Sciatic nerve (tissue), 2 donors: ENCODE data around the gene UTP3. TPM values are rescaled to one million over a fixed set of nuclear protein-coding genes. Genes with fewer than 3 reads are reported as not detected.

Experiments
- ATAC-seq: fragments of 200-7000 bp; cut with Tn5 transposase; one replicate; pipeline ENCODE4 v1.9.1; 2020; ENCODE audit warnings: mild to moderate bottlenecking, moderate library complexity
- DNase-seq: peaks from one replicate; pipeline ENCODE4 v3.0.0-alpha.2; 2020; ENCODE audit warnings: low spot score
- intact Hi-C: fragments of 100-400 bp; cut with DNase I; formaldehyde crosslinking; loops from one replicate; pipeline ENCODE4 v1.14.2; 2022
- total RNA-seq: library from RNA; stranded (reverse); fragmentation: NEBNext Ultra II Directional; extraction: Animal tissue kit (Norgen Biotek cat#: 25700); gene quantifications from one replicate; pipeline ENCODE4 v1.2.1, GENCODE V29; 2021
- donor health status: DM: no; HTN: no; CAD: no.
- donor health status: DM: no; HTN: no; CAD: no.

The UTP3 gene
- total RNA-seq, 1 donor from 2014 or later = 21.5 TPM

DNA sequence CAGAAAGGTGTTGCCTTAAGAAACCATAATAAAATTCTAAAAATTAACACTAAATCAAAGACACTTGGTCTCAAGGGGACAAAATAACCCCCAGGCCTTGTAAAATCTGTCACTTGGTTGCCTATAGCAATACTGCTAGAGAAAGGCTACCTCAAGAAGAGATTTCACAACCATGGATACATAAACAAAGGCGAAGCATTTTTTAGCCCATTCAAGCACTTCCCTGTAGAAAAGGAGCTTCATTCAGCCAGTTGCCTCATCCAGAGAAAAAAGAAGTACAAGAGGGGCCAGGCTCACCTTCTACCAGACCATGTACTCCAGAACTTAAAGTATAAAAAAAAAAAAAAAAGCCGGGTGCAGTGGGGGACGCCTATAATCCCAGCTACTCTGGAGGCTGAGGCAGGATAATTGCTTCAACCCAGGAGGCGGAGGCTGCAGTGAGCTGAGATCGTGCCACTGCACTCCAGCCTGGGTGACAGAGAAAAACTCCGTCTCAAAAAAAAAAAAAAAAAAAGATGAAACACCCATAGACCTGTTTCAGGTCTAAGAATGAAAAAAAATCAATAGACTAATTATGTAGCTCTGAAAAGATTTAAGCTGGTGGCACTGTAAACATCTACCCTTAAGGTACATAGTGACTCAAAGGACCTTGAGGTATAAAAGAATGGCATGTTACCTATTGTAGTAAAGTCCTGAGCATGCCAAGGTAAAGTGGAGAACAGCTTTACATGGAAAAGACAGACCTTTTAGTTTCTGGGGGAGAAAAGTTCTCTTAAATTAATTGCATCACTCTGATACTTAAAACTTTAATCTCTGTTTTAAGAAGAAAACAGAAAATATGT lies 51.4 kb downstream of the UTP3 start:
- DNase-seq (no peak), ATAC-seq (no peak)
- intact Hi-C loops = no loop called here

Other genes with a start within 250 kb of the UTP3 start
- not detected for gene MUC7, start 216.3 kb upstream of the UTP3 start, total RNA-seq
- gene AMTN, start 170.0 kb upstream of the UTP3 start, total RNA-seq = not detected
- not detected for gene AMBN, start 96.3 kb upstream of the UTP3 start, total RNA-seq
- gene ENAM, start 59.8 kb upstream of the UTP3 start, total RNA-seq = not detected
- 13.3 TPM for gene JCHAIN, start 22.0 kb upstream of the UTP3 start, total RNA-seq
- 109 TPM for gene RUFY3, start 33.4 kb downstream of the UTP3 start, total RNA-seq
- 38.9 TPM for gene GRSF1, start 151.4 kb downstream of the UTP3 start, total RNA-seq
- 34.3 TPM for gene MOB1B, start 213.8 kb downstream of the UTP3 start, total RNA-seq